B cell (primary cell): ENCODE results near the gene RHOT2. TPM values are rescaled to one million over a fixed set of nuclear protein-coding genes. Genes with fewer than 3 reads are reported as not detected.

Experiments used
- ATAC-seq: fragments of 200-7000 bp; cut with Tn5 transposase; one replicate; pipeline ENCODE4 v1.10.0; 2021; ENCODE audit warnings: low read depth, mild to moderate bottlenecking, moderate number of reproducible peaks, moderate library complexity
- CTCF ChIA-PET: fragments of 350-600 bp; sonication (Branson Sonifier 250); formaldehyde crosslinking; loops from one replicate; lab custom pipeline; 2021; ENCODE audit warnings: antibody characterized with exemption, inconsistent platforms; lab: Charles Lee
- POLR2A ChIA-PET: fragments of 350-600 bp; sonication (Branson Sonifier 250); formaldehyde crosslinking; loops from one replicate; lab custom pipeline; 2021; ENCODE audit warnings: antibody characterized with exemption; lab: Charles Lee
- DNase-seq: peaks from one replicate; pipeline ENCODE4 v3.0.0; 2013
- H2AFZ ChIP-seq: 2 replicates; pipeline ENCODE4 v1.6.1; 2012; ENCODE audit warnings: mild to moderate bottlenecking, low read depth, low read length; ENCODE audit not compliant: insufficient read depth, poor library complexity, severe bottlenecking
- H3K27ac ChIP-seq, 2 donors: 1 replicate in 1 of 2; 2 replicates in 1 of 2; pipeline ENCODE4 v1.5.1; 2012 to 2013; ENCODE audit warnings: low read length in 2 of 2, mild to moderate bottlenecking in 2 of 2, moderate library complexity in 1 of 2
- H3K27me3 ChIP-seq, 4 experiments: fragments of 200-600 bp in 1 of 4; sonication (generic) in 1 of 4; replicated peaks in 1 of 4; 1 replicate in 2 of 4; 2 replicates in 2 of 4; pipeline versions ENCODE4 v1.6.1 to v1.7.0; 2013 to 2016; ENCODE audit warnings: low read length in 3 of 4, mild to moderate bottlenecking in 2 of 4, mixed read lengths in 1 of 4, moderate library complexity in 1 of 4; ENCODE audit not compliant: insufficient read depth in 4 of 4, control insufficient read depth in 3 of 4; ENCODE audit errors: control extremely low read depth in 1 of 4
- H3K36me3 ChIP-seq, 2 experiments: replicated peaks in 1 of 2; 1 replicate in 1 of 2; 2 replicates in 1 of 2; pipeline versions ENCODE4 v1.6.1 to v1.7.1; 2013; ENCODE audit warnings: low read length in 1 of 2; ENCODE audit not compliant: insufficient read depth in 2 of 2, control insufficient read depth in 1 of 2; ENCODE audit errors: control extremely low read depth in 1 of 2, extremely low read depth in 1 of 2
- H3K4me1 ChIP-seq, 2 donors: fragments of 200-600 bp in 1 of 2; sonication (generic) in 1 of 2; 1 replicate in 1 of 2; 2 replicates in 1 of 2; pipeline versions ENCODE4 v1.5.1 to v1.6.1; 2013 to 2017; ENCODE audit warnings: low read length in 2 of 2; ENCODE audit not compliant: control insufficient read depth in 2 of 2, insufficient read depth in 2 of 2
- H3K4me2 ChIP-seq: replicated peaks from 2 replicates; pipeline ENCODE3; 2012; ENCODE audit warnings: mild to moderate bottlenecking, low read depth, low read length; ENCODE audit not compliant: poor library complexity, severe bottlenecking
- H3K4me3 ChIP-seq, 5 experiments: fragments of 200-600 bp in 1 of 5; sonication (generic) in 1 of 5; 1 replicate in 3 of 5; 2 replicates in 2 of 5; pipeline versions ENCODE4 v1.5.1 to v1.7.0; 2011 to 2016; ENCODE audit warnings: low read length in 4 of 5, mild to moderate bottlenecking in 4 of 5, low read depth in 2 of 5, control low read depth in 1 of 5, moderate library complexity in 1 of 5; ENCODE audit not compliant: insufficient read depth in 1 of 5; ENCODE audit errors: control extremely low read depth in 1 of 5, extremely low read depth in 1 of 5
- H3K79me2 ChIP-seq: fragments of 200-600 bp; sonication (generic); one replicate; pipeline ENCODE4 v1.6.0; 2016; ENCODE audit warnings: low read length; ENCODE audit not compliant: control insufficient read depth, insufficient read depth
- H3K9ac ChIP-seq: fragments of 200-600 bp; sonication (generic); 2 replicates; pipeline ENCODE4 v1.6.1; 2017; ENCODE audit warnings: mild to moderate bottlenecking, low read length, moderate library complexity
- H3K9me3 ChIP-seq, 3 donors: one replicate each; pipeline versions ENCODE4 v1.6.1 to v1.7.1; 2013; ENCODE audit warnings: low read length in 2 of 3; ENCODE audit not compliant: control insufficient read depth in 2 of 3, insufficient read depth in 1 of 3; ENCODE audit errors: control extremely low read depth in 1 of 3
- H4K20me1 ChIP-seq: 2 replicates; pipeline ENCODE4 v1.6.0; 2012; ENCODE audit warnings: mild to moderate bottlenecking, low read length; ENCODE audit not compliant: insufficient read depth, control insufficient read depth, poor library complexity, severe bottlenecking
- H3K27ac Mint-ChIP-seq: one replicate; pipeline ENCODE4 v1.8.0; 2021; ENCODE audit warnings: mixed read lengths
- H3K27me3 Mint-ChIP-seq: one replicate; pipeline ENCODE4 v1.8.0; 2021; ENCODE audit warnings: mixed read lengths
- H3K4me1 Mint-ChIP-seq: one replicate; pipeline ENCODE4 v1.8.0; 2021; ENCODE audit warnings: mixed read lengths
- H3K4me3 Mint-ChIP-seq: one replicate; pipeline ENCODE4 v1.8.0; 2021; ENCODE audit warnings: mixed read lengths
- H3K9me3 Mint-ChIP-seq: one replicate; pipeline ENCODE4 v1.8.0; 2022; ENCODE audit warnings: mixed read lengths; ENCODE audit not compliant: insufficient read depth
- CTCF ChIP-seq: fragments of 200-600 bp; IDR thresholded peaks from one replicate; pipeline ENCODE4 v1.8.0; 2022; ENCODE audit warnings: antibody characterized with exemption, mild to moderate bottlenecking
- EZH2 ChIP-seq: IDR thresholded peaks from 2 replicates; pipeline ENCODE4 v1.6.1; 2012; ENCODE audit warnings: borderline replicate concordance, low read depth, mild to moderate bottlenecking, moderate library complexity, low read length; ENCODE audit not compliant: insufficient read depth, poor library complexity, severe bottlenecking
- WGBS: methylation state at CpG from one replicate; pipeline ENCODE4 v1.1.5; 2013; ENCODE audit warnings: missing lambda C conversion rate; ENCODE audit not compliant: insufficient coverage; 5-methylcytosine and 5-hydroxymethylcytosine counted together
- intact Hi-C: fragments of 100-400 bp; cut with micrococcal nuclease; formaldehyde crosslinking; loops from one replicate; pipeline ENCODE4 v1.10.0; 2022
- polyA plus RNA-seq: library from polyadenylated mRNA; depleted of rRNA; stranded (reverse); fragments of >200 nt; gene quantifications from 2 replicates; pipeline ENCODE4 v1.2.3, GENCODE V29; 2012
- total RNA-seq, 2 donors: library from RNA; stranded (reverse); fragments of 120-200 nt in 1 of 2; gene quantifications; 1 replicate in 1 of 2; 2 replicates in 1 of 2; pipeline versions ENCODE4 v1.2.3 to v1.2.4, GENCODE V29; 2013 to 2022

Gene RHOT2
- total and polyA plus RNA-seq, 2 donors (not counting 1 experiment from before 2014, with no cell fraction given), result 207 to 461 TPM

DNA sequence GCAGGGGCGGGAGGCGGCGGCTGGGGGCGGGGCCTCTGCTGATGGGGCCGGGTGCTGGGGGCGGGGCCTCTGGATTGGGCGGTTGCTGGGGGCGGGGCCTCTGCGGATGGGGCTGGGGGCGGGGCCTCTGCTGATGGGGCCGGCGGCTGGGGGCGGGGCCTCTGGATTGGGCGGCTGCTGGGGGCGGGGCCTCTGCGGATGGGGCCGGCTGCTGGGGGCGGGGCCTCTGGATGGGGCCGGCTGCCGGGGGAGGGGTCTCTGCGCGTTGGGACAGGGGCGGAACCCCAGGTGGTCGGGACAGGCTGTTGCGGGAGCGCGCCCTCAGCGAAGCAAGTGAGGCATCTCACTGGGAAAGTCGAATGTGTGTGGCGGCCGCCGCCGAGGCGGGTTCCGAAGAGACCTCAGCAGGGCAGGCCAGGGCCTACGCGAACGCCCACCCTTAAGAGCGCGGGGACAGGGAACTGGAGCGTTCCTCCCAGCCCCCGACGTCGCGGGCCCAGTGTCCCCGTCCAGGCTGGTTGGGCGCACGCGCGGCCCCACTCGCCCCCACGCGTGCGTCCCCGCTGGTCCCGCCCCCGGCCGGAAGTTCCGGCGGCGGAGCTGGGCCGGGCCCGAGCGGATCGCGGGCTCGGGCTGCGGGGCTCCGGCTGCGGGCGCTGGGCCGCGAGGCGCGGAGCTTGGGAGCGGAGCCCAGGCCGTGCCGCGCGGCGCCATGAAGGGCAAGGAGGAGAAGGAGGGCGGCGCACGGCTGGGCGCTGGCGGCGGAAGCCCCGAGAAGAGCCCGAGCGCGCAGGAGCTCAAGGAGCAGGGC, 12.1 kb downstream of the RHOT2 start, which contains the start of gene STUB1:
TSS of gene STUB1 (plus strand) at position 597 of the 811 bp plus-strand sequence. CDS start at position 713, 116 bp downstream.
- Histone ChIP-seq H3K9me3 (peaks cover 0 to 7% (median 0%) of the 10 kb centered on the region in 3 donors), H3K4me2 (peak within 1 kb of the TSS; percentile 99), H2AFZ (peak within 1 kb of the TSS; percentile 85), H3K27ac (peak within 1 kb of the TSS; percentile 74 to 81), H4K20me1 (peaks cover 31% of the 10 kb centered on the region), H3K79me2 (peaks cover 29% of the 10 kb centered on the region), H3K36me3 (peaks cover 0 to 17% of the 10 kb centered on the region in 2 experiments), H3K4me1 (peaks cover 29 to 66% of the 10 kb centered on the region in 2 donors), H3K4me3 (peak within 1 kb of the TSS; percentile 22 to 84 (median 65)), H3K27me3 (peaks cover 0 to 19% (median 8%) of the 10 kb centered on the region in 4 experiments), H3K9ac (peak within 1 kb of the TSS; percentile 73)
- ATAC-seq, result peak; percentile 74
- ChIA-PET POLR2A (interaction anchor here (0.8 to 1.1 kb wide), 2 partner anchors 10 to 154 kb away, joined by 3 to 6 read pairs; partner anchors contain the start of gene WDR24), CTCF (interaction anchor here (0.8 kb wide), 1 partner anchor 10 kb away, joined by 3 read pairs; the partner anchor contains the start of gene WDR24)
- Mint-ChIP-seq H3K27me3 (peaks cover 3% of the 10 kb centered on the region), H3K4me1 (peaks cover 41% of the 10 kb centered on the region), H3K9me3 (no peaks in the 10 kb centered on the region), H3K4me3 (peak within 1 kb of the TSS; percentile 89), H3K27ac (peak within 1 kb of the TSS; percentile 94)
- intact Hi-C loops, result loop anchor here (1.0 to 5.0 kb wide), 5 partner anchors 12 to 997 kb away; partner anchors contain the start of genes ANTKMT, JPT2, METTL26 and RHOT2
- under 1% methylated on average over 85 of the region's 91 CpGs for WGBS
- DNase-seq, result peak; percentile 93
- TF ChIP-seq CTCF (no peak), EZH2 (no peak)
